Measurements from ENCODE around the gene CTAGE6.
"Not testable (repeated sequence)": the region's sequence is repeated elsewhere in the genome, so short reads cannot be mapped to it uniquely, and the experiment has no call there.

- TF ChIP-seq POLR2A (IDR thresholded peaks at IDR 0.05), result not testable (repeated sequence)
- TF ChIP-seq CTCF (IDR thresholded peaks at IDR 0.05), result peak in 4 of 6 experiments; percentile 44 to 69 (median 54)
These were observed 20.3 kb downstream of the CTAGE6 start for GRCh38 chr7:143737037-143737819.
